Smooth muscle cell (in vitro differentiated cells): ENCODE results near the gene GPR18. TPM values are rescaled to one million over a fixed set of nuclear protein-coding genes. Genes with fewer than 3 reads are reported as not detected.

Source experiments
- DNase-seq: peaks from one replicate; lab custom pipeline; 2025; ENCODE audit not compliant: unreplicated experiment; lab: John Stamatoyannopoulos, UW
- H2AFZ ChIP-seq: fragments of 200-600 bp; sonication (generic); 2 replicates; pipeline ENCODE4 v1.6.0; 2016; ENCODE audit warnings: antibody characterized with exemption, low read depth, mild to moderate bottlenecking
- H3F3A ChIP-seq: fragments of 200-600 bp; sonication (generic); 2 replicates; pipeline ENCODE4 v1.6.0; 2017; ENCODE audit warnings: antibody characterized with exemption, low read depth
- H3K27ac ChIP-seq: fragments of 200-600 bp; sonication (generic); 2 replicates; pipeline ENCODE4 v1.5.1; 2016; ENCODE audit warnings: low read depth, mild to moderate bottlenecking
- H3K27me3 ChIP-seq: fragments of 200-600 bp; sonication (generic); 2 replicates; pipeline ENCODE4 v1.6.1; 2016; ENCODE audit warnings: low read depth, mild to moderate bottlenecking
- H3K36me3 ChIP-seq: fragments of 200-600 bp; sonication (generic); 2 replicates; pipeline ENCODE4 v1.5.1; 2016; ENCODE audit warnings: low read depth
- H3K4me1 ChIP-seq: fragments of 200-600 bp; sonication (generic); 2 replicates; pipeline ENCODE4 v1.5.1; 2016; ENCODE audit warnings: low read depth
- H3K4me2 ChIP-seq: fragments of 200-600 bp; sonication (generic); 2 replicates; pipeline ENCODE4 v1.6.0; 2016; ENCODE audit warnings: mild to moderate bottlenecking
- H3K4me3 ChIP-seq: fragments of 200-600 bp; sonication (generic); 2 replicates; pipeline ENCODE4 v1.5.1; 2016; ENCODE audit warnings: mild to moderate bottlenecking
- H3K79me2 ChIP-seq: fragments of 200-600 bp; sonication (generic); 2 replicates; pipeline ENCODE4 v1.6.0; 2016; ENCODE audit warnings: low read depth, mild to moderate bottlenecking
- H3K9ac ChIP-seq: fragments of 200-600 bp; sonication (generic); 2 replicates; pipeline ENCODE4 v1.6.0; 2016; ENCODE audit warnings: low read depth
- H3K9me3 ChIP-seq: fragments of 200-600 bp; sonication (generic); replicated peaks from 2 replicates; pipeline ENCODE4 v1.5.1; 2016; ENCODE audit warnings: low read depth
- H4K20me1 ChIP-seq: fragments of 200-600 bp; sonication (generic); 2 replicates; pipeline ENCODE4 v1.6.0; 2016; ENCODE audit warnings: low read depth
- CTCF ChIP-seq: fragments of 200-600 bp; sonication (generic); IDR thresholded peaks from 2 replicates; pipeline ENCODE4 v1.5.1; 2017; ENCODE audit warnings: borderline replicate concordance, mild to moderate bottlenecking, antibody characterized with exemption; ENCODE audit not compliant: insufficient read depth, poor library complexity, severe bottlenecking
- WGBS: methylation state at CpG from one replicate; pipeline ENCODE4 v1.1.7; 2016; ENCODE audit warnings: low lambda C conversion rate; 5-methylcytosine and 5-hydroxymethylcytosine counted together
- polyA plus RNA-seq: library from polyadenylated mRNA; unstranded; fragments of >200 nt; fragmentation: Nextera tagmentation; extraction: Ambion mirVana; gene quantifications from 2 replicates; pipeline ENCODE4 v1.2.1, GENCODE V29; 2016
- total RNA-seq: library from RNA; depleted of rRNA; stranded (reverse); fragments of >200 nt; gene quantifications from 2 replicates; pipeline ENCODE4 v1.2.3, GENCODE V29; 2014

GPR18 gene
- total and polyA plus RNA-seq, 2 experiments from 2014 or later, result not detected

- Histone ChIP-seq H4K20me1 (peaks cover 7% of the 10 kb centered on the region), H3K4me1 (no peaks in the 10 kb centered on the region), H2AFZ (no peak overlapping the region), H3K9ac (no peak overlapping the region), H3K27ac (no peak overlapping the region), H3K27me3 (no peaks in the 10 kb centered on the region), H3K4me3 (no peak overlapping the region), H3K9me3 (no peaks in the 10 kb centered on the region), H3F3A (no peaks in the 10 kb centered on the region), H3K4me2 (no peak overlapping the region), H3K36me3 (no peaks in the 10 kb centered on the region), H3K79me2 (no peaks in the 10 kb centered on the region)
- DNase-seq, result no peak
- 39% methylated on average over 1 of the region's 1 CpG for WGBS
- no peak for TF ChIP-seq CTCF
Measured at GRCh38 chr13:99264051-99264450, 5.9 kb upstream of the GPR18 start.

GRCh38 chr13:99263126-99263785 is 5.1 kb upstream of the GPR18 start:
- H3K9me3 ChIP-seq, result no peaks in the 10 kb centered on the region
- TF ChIP-seq CTCF, result no peak
- H2AFZ ChIP-seq, result no peak overlapping the region
- no peaks in the 10 kb centered on the region for H3F3A ChIP-seq
- WGBS, result 92% methylated on average over 7 of the region's 7 CpGs
- H3K27me3 ChIP-seq, result no peaks in the 10 kb centered on the region
- no peak overlapping the region for H3K4me2 ChIP-seq
- no peaks in the 10 kb centered on the region for H3K36me3 ChIP-seq
- H3K27ac ChIP-seq, result no peak overlapping the region
- H3K4me3 ChIP-seq, result no peak overlapping the region
- no peaks in the 10 kb centered on the region for H3K79me2 ChIP-seq
- H3K4me1 ChIP-seq, result no peaks in the 10 kb centered on the region
- no peak for DNase-seq
- H3K9ac ChIP-seq, result no peak overlapping the region
- peaks cover 7% of the 10 kb centered on the region for H4K20me1 ChIP-seq

- Histone ChIP-seq H3K79me2 (no peaks in the 10 kb centered on the region), H3K9ac (no peak overlapping the region), H3K9me3 (no peaks in the 10 kb centered on the region), H3K27me3 (no peaks in the 10 kb centered on the region), H2AFZ (no peak overlapping the region), H3K27ac (no peak overlapping the region), H3K4me2 (no peak overlapping the region), H3K4me3 (no peak overlapping the region), H3K4me1 (peaks cover 9% of the 10 kb centered on the region), H3F3A (no peaks in the 10 kb centered on the region), H3K36me3 (no peaks in the 10 kb centered on the region), H4K20me1 (peaks cover 4% of the 10 kb centered on the region)
- no peak for DNase-seq
- 96% methylated on average over 1 of the region's 1 CpG for WGBS
- TF ChIP-seq CTCF, result no peak
Measured at GRCh38 chr13:99261059-99261458, 2.9 kb upstream of the GPR18 start.

- no peak for TF ChIP-seq CTCF
- no peak overlapping the region for H3K4me2 ChIP-seq
- no peak overlapping the region for H3K4me3 ChIP-seq
- H3K9ac ChIP-seq, result no peak overlapping the region
- H3K27me3 ChIP-seq, result no peaks in the 10 kb centered on the region
- peaks cover 4% of the 10 kb centered on the region for H4K20me1 ChIP-seq
- no peak overlapping the region for H2AFZ ChIP-seq
- no peak overlapping the region for H3K27ac ChIP-seq
- H3K4me1 ChIP-seq, result peaks cover 9% of the 10 kb centered on the region
- 86% methylated on average over 5 of the region's 5 CpGs for WGBS
- no peaks in the 10 kb centered on the region for H3F3A ChIP-seq
- H3K36me3 ChIP-seq, result no peaks in the 10 kb centered on the region
- no peaks in the 10 kb centered on the region for H3K9me3 ChIP-seq
- H3K79me2 ChIP-seq, result no peaks in the 10 kb centered on the region
- no peak for DNase-seq
Measured at GRCh38 chr13:99260216-99260615, 2.0 kb upstream of the GPR18 start.
